22Rv1 (cell line): Measurements from ENCODE around the gene GPD2.

Experiments used
- ZFX ChIP-seq: fragments of 450-650 bp; IDR thresholded peaks from 2 replicates; pipeline ENCODE4 v1.6.1; 2017; ENCODE audit warnings: antibody characterized with exemption, borderline replicate concordance
- TF ChIP-seq, protein P1 (sequence below): fragments of 450-650 bp; IDR thresholded peaks from 2 replicates; pipeline ENCODE4 v1.5.1; 2017; ENCODE audit warnings: mild to moderate bottlenecking

DNA sequence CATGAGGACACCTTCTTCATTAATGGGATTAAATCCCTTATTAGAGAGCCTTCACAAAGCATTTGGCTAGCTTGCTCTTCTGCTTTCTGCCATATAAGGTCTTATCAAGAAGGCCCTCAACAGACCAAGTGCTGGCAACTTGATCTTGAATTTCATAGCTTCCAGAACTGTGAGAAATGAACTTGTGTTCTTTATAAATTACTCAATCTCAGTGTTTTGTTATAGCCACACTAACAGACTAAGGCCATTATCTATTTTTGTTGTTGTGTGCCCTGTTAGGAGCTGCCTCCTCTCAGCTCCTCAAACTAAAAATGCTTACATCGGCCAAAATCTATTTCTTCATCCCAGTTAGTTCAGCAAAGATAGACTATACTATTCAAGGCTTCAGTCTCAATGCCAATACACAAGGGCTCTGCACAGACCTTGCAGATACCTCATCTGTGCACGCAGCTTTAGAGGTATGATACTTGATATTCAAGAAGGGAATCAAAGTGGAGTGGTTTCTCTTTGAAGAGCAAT is 182.9 kb downstream of the GPD2 start:
- TF ChIP-seq, protein P1, sequence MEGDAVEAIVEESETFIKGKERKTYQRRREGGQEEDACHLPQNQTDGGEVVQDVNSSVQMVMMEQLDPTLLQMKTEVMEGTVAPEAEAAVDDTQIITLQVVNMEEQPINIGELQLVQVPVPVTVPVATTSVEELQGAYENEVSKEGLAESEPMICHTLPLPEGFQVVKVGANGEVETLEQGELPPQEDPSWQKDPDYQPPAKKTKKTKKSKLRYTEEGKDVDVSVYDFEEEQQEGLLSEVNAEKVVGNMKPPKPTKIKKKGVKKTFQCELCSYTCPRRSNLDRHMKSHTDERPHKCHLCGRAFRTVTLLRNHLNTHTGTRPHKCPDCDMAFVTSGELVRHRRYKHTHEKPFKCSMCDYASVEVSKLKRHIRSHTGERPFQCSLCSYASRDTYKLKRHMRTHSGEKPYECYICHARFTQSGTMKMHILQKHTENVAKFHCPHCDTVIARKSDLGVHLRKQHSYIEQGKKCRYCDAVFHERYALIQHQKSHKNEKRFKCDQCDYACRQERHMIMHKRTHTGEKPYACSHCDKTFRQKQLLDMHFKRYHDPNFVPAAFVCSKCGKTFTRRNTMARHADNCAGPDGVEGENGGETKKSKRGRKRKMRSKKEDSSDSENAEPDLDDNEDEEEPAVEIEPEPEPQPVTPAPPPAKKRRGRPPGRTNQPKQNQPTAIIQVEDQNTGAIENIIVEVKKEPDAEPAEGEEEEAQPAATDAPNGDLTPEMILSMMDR, result no peak
- no peak for TF ChIP-seq ZFX
